Hepatocyte (in vitro differentiated cells): ENCODE results near the gene OSR1. TPM values are rescaled to one million over a fixed set of nuclear protein-coding genes. Genes with fewer than 3 reads are reported as not detected.
A peak's percentile ranks its signal among the peaks of the same experiment; 100 is the strongest.
"Not testable (repeated sequence)": the region's sequence is repeated elsewhere in the genome, so short reads cannot be mapped to it uniquely, and the experiment has no call there.

Source experiments
- DNase-seq: peaks from one replicate; pipeline ENCODE4 v3.0.0-alpha.2; 2016; ENCODE audit warnings: low spot score
- H2AFZ ChIP-seq: fragments of 200-600 bp; sonication (generic); 2 replicates; pipeline ENCODE4 v1.6.0; 2016; ENCODE audit warnings: antibody characterized with exemption, mild to moderate bottlenecking
- H3K27ac ChIP-seq: fragments of 200-600 bp; sonication (generic); 2 replicates; pipeline ENCODE4 v1.5.1; 2016; ENCODE audit warnings: mild to moderate bottlenecking
- H3K27me3 ChIP-seq: fragments of 200-600 bp; sonication (generic); 2 replicates; pipeline ENCODE4 v1.6.1; 2016
- H3K36me3 ChIP-seq: fragments of 200-600 bp; sonication (generic); replicated peaks from 2 replicates; pipeline ENCODE4 v1.5.1; 2016; ENCODE audit warnings: low read depth; ENCODE audit not compliant: insufficient read depth
- H3K4me1 ChIP-seq: fragments of 200-600 bp; sonication (generic); 2 replicates; pipeline ENCODE4 v1.5.1; 2016; ENCODE audit warnings: mild to moderate bottlenecking, moderate library complexity; ENCODE audit not compliant: insufficient read depth
- H3K4me2 ChIP-seq: fragments of 200-600 bp; sonication (generic); 2 replicates; pipeline ENCODE4 v1.6.0; 2016
- H3K4me3 ChIP-seq: fragments of 200-600 bp; sonication (generic); 2 replicates; pipeline ENCODE4 v1.5.1; 2016; ENCODE audit warnings: mild to moderate bottlenecking
- H3K79me2 ChIP-seq: fragments of 200-600 bp; sonication (generic); 2 replicates; pipeline ENCODE4 v1.6.0; 2017; ENCODE audit warnings: mild to moderate bottlenecking
- H3K9me2 ChIP-seq: fragments of 200-600 bp; sonication (generic); replicated peaks from 2 replicates; pipeline ENCODE4 v1.6.0; 2017; ENCODE audit warnings: mild to moderate bottlenecking; ENCODE audit not compliant: insufficient read depth
- H3K9me3 ChIP-seq: fragments of 200-600 bp; sonication (generic); 2 replicates; pipeline ENCODE4 v1.5.1; 2016; ENCODE audit warnings: low read depth, mild to moderate bottlenecking
- H4K20me1 ChIP-seq: fragments of 200-600 bp; sonication (generic); 2 replicates; pipeline ENCODE4 v1.6.0; 2016; ENCODE audit warnings: mild to moderate bottlenecking; ENCODE audit not compliant: insufficient read depth, poor library complexity, severe bottlenecking
- EZH2 ChIP-seq: fragments of 200-600 bp; sonication (generic); IDR thresholded peaks from 2 replicates; pipeline ENCODE4 v1.6.1; 2016; ENCODE audit warnings: antibody characterized with exemption, mild to moderate bottlenecking, borderline replicate concordance
- EZH2phosphoT487 ChIP-seq: fragments of 200-600 bp; sonication (generic); IDR thresholded peaks from one replicate; pipeline ENCODE4 v1.6.1; 2018; ENCODE audit warnings: antibody characterized with exemption, mild to moderate bottlenecking, low read depth, moderate library complexity; ENCODE audit not compliant: unreplicated experiment, severe bottlenecking
- WGBS: methylation state at CpG from one replicate; pipeline ENCODE4 v1.1.6; 2016; ENCODE audit warnings: low lambda C conversion rate; ENCODE audit errors: missing lambda C conversion rate; 5-methylcytosine and 5-hydroxymethylcytosine counted together
- polyA plus RNA-seq: library from polyadenylated mRNA; unstranded; fragments of >200 nt; fragmentation: Nextera tagmentation; extraction: Ambion mirVana; gene quantifications from 2 replicates; pipeline ENCODE4 v1.2.1, GENCODE V29; 2016
- total RNA-seq: library from RNA; depleted of rRNA; stranded (reverse); fragments of >200 nt; gene quantifications from 2 replicates; pipeline ENCODE4 v1.2.3, GENCODE V29; 2014
- TF ChIP-seq, protein P1 (sequence below): fragments of 200-600 bp; sonication (generic); IDR thresholded peaks from 2 replicates; pipeline ENCODE4 v1.5.1; 2016; ENCODE audit warnings: antibody characterized with exemption, mild to moderate bottlenecking; ENCODE audit not compliant: poor library complexity

OSR1 gene
- 16.1 and 19.8 TPM in 2 replicates for total RNA-seq
- polyA plus RNA-seq, result 45.7 and 52.8 TPM in 2 replicates

DNA sequence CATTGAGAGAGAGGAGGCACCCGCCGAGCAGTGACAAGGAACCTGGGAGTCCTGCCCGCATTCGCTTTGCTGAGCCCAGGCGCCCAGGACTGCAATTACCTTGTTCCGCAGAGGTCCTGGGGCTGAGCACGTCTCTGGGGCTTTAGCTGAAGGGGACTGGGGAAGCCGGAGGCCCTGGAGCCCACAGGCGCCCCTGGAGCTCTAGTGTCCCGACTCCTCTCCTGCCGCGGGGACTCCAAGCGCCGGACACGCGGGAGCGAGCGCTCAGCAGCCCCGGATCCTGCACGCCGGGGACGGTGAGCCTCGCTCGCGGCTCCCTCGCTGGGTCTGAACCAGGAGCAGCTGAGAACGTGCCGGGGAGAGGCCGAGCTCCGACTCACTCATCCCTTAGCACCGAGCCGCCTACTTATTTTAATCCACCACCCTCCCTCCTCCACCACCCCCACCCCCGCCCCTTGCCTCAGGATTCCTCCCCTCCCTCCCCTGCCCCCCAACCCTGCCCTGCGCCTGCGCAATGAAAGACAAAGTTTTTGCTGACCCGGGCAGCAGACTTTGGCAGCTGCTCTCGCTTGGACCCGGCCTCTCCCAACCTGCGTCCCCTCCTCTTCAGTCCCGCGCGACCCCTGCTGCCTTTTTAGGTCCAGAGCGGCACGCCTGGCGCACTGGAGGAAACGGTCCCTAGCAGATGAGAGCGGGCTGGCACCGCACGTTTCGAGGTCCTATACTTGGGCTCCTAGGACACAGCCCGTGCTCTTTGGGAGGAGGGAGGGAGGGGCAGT lies at the start of gene OSR1:
OSR1 (minus strand) TSS at position 382 of the 779 bp plus-strand sequence. CDS start 4,818 bp downstream, outside the sequence.
- H3K9me2 ChIP-seq, result no peaks in the 10 kb centered on the region
- peaks cover 14% of the 10 kb centered on the region for H3K4me1 ChIP-seq
- H4K20me1 ChIP-seq, result peaks cover 10% of the 10 kb centered on the region
- TF ChIP-seq, protein P1, sequence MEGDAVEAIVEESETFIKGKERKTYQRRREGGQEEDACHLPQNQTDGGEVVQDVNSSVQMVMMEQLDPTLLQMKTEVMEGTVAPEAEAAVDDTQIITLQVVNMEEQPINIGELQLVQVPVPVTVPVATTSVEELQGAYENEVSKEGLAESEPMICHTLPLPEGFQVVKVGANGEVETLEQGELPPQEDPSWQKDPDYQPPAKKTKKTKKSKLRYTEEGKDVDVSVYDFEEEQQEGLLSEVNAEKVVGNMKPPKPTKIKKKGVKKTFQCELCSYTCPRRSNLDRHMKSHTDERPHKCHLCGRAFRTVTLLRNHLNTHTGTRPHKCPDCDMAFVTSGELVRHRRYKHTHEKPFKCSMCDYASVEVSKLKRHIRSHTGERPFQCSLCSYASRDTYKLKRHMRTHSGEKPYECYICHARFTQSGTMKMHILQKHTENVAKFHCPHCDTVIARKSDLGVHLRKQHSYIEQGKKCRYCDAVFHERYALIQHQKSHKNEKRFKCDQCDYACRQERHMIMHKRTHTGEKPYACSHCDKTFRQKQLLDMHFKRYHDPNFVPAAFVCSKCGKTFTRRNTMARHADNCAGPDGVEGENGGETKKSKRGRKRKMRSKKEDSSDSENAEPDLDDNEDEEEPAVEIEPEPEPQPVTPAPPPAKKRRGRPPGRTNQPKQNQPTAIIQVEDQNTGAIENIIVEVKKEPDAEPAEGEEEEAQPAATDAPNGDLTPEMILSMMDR, result peak; percentile 23
- no peak for TF ChIP-seq EZH2
- peak within 1 kb of the TSS; percentile 74 for H3K4me3 ChIP-seq
- H3K79me2 ChIP-seq, result peaks cover 46% of the 10 kb centered on the region
- no peaks in the 10 kb centered on the region for H3K36me3 ChIP-seq
- WGBS, result 1% methylated on average over 45 of the region's 51 CpGs
- peak within 1 kb of the TSS; percentile 95 for H3K4me2 ChIP-seq
- peak; percentile 87 for DNase-seq
- H3K27ac ChIP-seq, result peak within 1 kb of the TSS; percentile 76
- peak within 1 kb of the TSS; percentile 62 for H2AFZ ChIP-seq
- H3K27me3 ChIP-seq, result peaks cover 68% of the 10 kb centered on the region
- no peaks in the 10 kb centered on the region for H3K9me3 ChIP-seq

DNA sequence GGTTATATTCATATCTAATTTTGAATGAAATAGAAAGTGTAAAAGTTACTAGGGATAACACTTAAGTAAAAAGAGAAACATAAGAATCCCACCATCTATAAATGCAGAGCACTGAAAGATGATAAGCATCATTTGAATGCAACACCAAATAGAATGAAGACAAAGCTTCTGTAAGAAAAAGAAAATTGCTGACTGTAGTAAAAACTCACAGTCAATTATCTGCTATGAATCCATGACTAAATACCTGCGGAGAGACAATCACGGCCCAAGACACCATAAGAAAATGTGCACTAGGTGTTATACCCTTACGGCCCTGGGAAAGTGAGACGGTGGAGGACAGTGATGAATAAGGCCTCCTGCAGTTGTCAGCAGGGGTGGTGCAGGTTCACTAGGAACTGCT lies 45.4 kb upstream of the OSR1 start:
- Histone ChIP-seq H2AFZ (no peak overlapping the region), H4K20me1 (no peaks in the 10 kb centered on the region), H3K9me2 (no peaks in the 10 kb centered on the region), H3K27me3 (no peaks in the 10 kb centered on the region), H3K79me2 (no peaks in the 10 kb centered on the region), H3K4me2 (no peak overlapping the region), H3K4me1 (no peaks in the 10 kb centered on the region), H3K27ac (no peak overlapping the region), H3K36me3 (no peaks in the 10 kb centered on the region), H3K9me3 (no peaks in the 10 kb centered on the region), H3K4me3 (no peak overlapping the region)
- WGBS, result 87% methylated on average over 4 of the region's 4 CpGs
- DNase-seq, result no peak
- TF ChIP-seq EZH2, result no peak
- no peak for TF ChIP-seq EZH2phosphoT487
- TF ChIP-seq, protein P1, result no peak

DNA sequence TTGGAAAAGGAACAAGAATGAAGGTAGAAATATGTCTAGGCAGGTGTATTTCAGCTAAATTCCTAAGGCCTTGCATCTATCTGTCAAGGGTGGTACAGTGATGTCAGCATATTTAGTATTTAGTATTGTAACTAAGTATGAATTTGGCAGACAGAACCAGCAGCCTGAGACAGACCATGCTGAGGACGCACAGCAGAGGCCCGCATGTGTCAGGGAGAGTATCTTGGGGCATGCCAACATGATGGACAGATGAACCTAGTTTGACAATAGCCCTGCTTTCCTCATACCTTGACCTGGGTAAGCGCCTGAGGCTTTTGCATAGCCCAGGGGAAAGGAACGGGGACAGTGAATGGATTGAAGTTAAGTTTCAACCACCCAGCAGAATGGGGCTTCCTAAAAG lies 33.8 kb upstream of the OSR1 start:
- no peak for DNase-seq
- Histone ChIP-seq H3K9me3 (no peaks in the 10 kb centered on the region), H2AFZ (no peak overlapping the region), H3K4me3 (no peak overlapping the region), H3K9me2 (no peaks in the 10 kb centered on the region), H3K27me3 (no peaks in the 10 kb centered on the region), H4K20me1 (no peaks in the 10 kb centered on the region), H3K27ac (no peak overlapping the region), H3K79me2 (no peaks in the 10 kb centered on the region), H3K4me1 (no peaks in the 10 kb centered on the region), H3K4me2 (no peak overlapping the region), H3K36me3 (no peaks in the 10 kb centered on the region)
- 92% methylated on average over 4 of the region's 4 CpGs for WGBS
- TF ChIP-seq, protein P1, result no peak
- no peak for TF ChIP-seq EZH2
- no peak for TF ChIP-seq EZH2phosphoT487

DNA sequence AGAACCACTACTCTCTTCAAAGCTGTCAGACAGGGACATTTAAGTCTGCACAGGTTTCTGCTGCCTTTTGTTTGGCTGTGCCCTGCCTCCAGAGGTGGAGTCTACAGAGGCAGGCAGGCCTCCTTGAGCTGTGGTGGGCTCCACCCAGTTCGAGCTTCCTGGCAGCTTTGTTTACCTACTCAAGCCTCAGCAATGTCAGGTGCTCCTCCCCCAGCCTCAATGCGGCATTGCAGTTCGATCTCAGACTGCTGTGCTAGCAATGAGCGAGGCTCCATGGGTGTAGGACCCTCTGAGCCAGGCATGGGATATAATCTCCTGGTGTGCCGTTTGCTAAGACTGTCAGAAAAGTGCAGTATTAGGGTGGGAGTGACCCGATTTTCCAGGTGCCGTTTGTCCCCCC lies 31.0 kb upstream of the OSR1 start:
- not testable (repeated sequence) for H3K4me2 ChIP-seq, H2AFZ ChIP-seq, H3K4me1 ChIP-seq, H3K9me3 ChIP-seq, H3K4me3 ChIP-seq, H3K79me2 ChIP-seq, H4K20me1 ChIP-seq, H3K9me2 ChIP-seq, H3K27me3 ChIP-seq, H3K36me3 ChIP-seq, DNase-seq, H3K27ac ChIP-seq
- 89% methylated on average over 7 of the region's 7 CpGs for WGBS
